ENCODE results near the gene ZFPM1.

DNA sequence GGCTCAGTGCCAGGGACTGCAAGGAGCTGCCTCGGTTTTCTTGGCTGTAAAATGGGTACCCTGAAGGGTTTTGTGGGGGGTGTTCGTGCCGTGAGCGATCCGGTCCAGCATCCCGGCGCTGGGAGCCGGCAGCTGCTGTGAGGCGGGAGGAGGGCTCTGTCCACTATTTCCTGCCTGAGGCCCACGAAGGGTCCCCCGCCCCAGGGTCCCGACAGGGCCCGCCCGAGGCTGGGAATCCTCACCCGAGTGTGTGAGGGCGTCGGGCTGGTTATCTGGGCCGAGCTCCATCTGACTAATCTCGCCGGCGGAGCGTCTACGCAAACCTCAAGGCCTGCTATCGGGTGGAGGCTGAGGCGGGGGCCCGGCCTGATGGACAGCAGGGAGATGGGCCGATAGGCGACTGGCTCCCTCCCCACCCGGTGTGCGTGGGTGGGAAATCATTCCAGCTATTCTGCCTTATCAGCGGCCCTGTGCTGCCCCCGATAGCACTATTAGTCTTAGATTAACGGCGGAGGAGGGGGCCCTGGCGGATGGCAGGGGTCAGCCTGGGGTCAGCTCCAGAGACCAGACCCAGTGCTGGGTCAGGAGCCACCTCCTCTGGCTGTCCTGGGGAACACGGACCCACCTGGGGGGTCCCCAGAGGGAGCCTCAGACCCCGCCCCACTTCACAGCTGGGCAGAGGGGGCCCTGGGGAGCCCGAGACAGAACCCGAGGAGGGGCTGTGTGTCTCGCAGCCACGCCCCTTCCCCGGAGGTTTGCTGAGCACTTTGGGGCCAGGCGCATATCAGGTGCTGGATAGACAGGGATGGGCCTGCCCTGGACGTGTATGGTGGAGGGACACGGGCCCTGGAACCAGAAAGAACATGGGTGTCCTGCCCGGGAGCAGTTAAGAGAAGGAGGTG is 44.7 kb downstream of the ZFPM1 start:
- TF ChIP-seq, protein P1, sequence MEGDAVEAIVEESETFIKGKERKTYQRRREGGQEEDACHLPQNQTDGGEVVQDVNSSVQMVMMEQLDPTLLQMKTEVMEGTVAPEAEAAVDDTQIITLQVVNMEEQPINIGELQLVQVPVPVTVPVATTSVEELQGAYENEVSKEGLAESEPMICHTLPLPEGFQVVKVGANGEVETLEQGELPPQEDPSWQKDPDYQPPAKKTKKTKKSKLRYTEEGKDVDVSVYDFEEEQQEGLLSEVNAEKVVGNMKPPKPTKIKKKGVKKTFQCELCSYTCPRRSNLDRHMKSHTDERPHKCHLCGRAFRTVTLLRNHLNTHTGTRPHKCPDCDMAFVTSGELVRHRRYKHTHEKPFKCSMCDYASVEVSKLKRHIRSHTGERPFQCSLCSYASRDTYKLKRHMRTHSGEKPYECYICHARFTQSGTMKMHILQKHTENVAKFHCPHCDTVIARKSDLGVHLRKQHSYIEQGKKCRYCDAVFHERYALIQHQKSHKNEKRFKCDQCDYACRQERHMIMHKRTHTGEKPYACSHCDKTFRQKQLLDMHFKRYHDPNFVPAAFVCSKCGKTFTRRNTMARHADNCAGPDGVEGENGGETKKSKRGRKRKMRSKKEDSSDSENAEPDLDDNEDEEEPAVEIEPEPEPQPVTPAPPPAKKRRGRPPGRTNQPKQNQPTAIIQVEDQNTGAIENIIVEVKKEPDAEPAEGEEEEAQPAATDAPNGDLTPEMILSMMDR (IDR thresholded peaks at IDR 0.05; ENCODE audit: low read depth, low read length) = no peak
- no peak for TF ChIP-seq EZH2phosphoT487 (IDR thresholded peaks at IDR 0.05; ENCODE audit: low read depth)

Data from OCI-LY3 (cell line).